Astrocyte of the spinal cord (primary cell): ENCODE results near the gene CYYR1.

Experiments
- DNase-seq: peaks from one replicate; pipeline ENCODE4 v3.0.0; 2011; ENCODE audit warnings: low read depth, low spot score
- H3K4me3 ChIP-seq: 2 replicates; pipeline ENCODE4 v1.5.1; 2011; ENCODE audit warnings: low read depth, mild to moderate bottlenecking, low read length, moderate library complexity
- CTCF ChIP-seq: IDR thresholded peaks from 2 replicates; pipeline ENCODE4 v1.5.1; 2012; ENCODE audit warnings: low read depth, mild to moderate bottlenecking, low read length, inconsistent platforms
- in situ Hi-C: cut with HindIII; loops from 2 replicates; pipeline ENCODE4 v1.10.0; 2017; ENCODE audit warnings: low sequenced_read_pairs

CYYR1 gene

GRCh38 chr21:26546446-26547097 is 26.5 kb downstream of the CYYR1 start:
- TF ChIP-seq CTCF: no peak
- no peak for DNase-seq
- in situ Hi-C loops: no loop called here
- no peak overlapping the region for H3K4me3 ChIP-seq

GRCh38 chr21:26544201-26544775 is 28.8 kb downstream of the CYYR1 start:
- in situ Hi-C loops: no loop called here
- H3K4me3 ChIP-seq: no peak overlapping the region
- TF ChIP-seq CTCF: no peak
- no peak for DNase-seq

GRCh38 chr21:26540651-26541050 is 32.4 kb downstream of the CYYR1 start:
- no peak overlapping the region for H3K4me3 ChIP-seq
- DNase-seq: no peak
- TF ChIP-seq CTCF: no peak
- in situ Hi-C loops: no loop called here

GRCh38 chr21:26539566-26539965 is 33.5 kb downstream of the CYYR1 start:
- in situ Hi-C loops: no loop called here

GRCh38 chr21:26534517-26534916 is 38.6 kb downstream of the CYYR1 start:
- no peak for TF ChIP-seq CTCF
- H3K4me3 ChIP-seq: no peak overlapping the region
- no peak for DNase-seq
- in situ Hi-C loops: no loop called here

More at GRCh38 chr21:26539566-26539965, 33.5 kb downstream of the CYYR1 start:
- no peak for DNase-seq
- TF ChIP-seq CTCF: no peak
- H3K4me3 ChIP-seq: no peak overlapping the region

GRCh38 chr21:26532208-26532607 is 40.9 kb downstream of the CYYR1 start:
- no peak for TF ChIP-seq CTCF
- no peak overlapping the region for H3K4me3 ChIP-seq
- in situ Hi-C loops: no loop called here
- no peak for DNase-seq
